Activated CD4-positive, alpha-beta T cell treated with anti-CD3 and anti-CD28 coated beads, Interleukin-10, Interleukin-2, amounts not matched to agents 100 ng/mL and 50 ng/mL, durations not matched to agents 16 hours and 8 hours (primary cell): ENCODE results near the gene RAPGEFL1.
"Not testable (repeated sequence)": the region's sequence is repeated elsewhere in the genome, so short reads cannot be mapped to it uniquely, and the experiment has no call there.

Experiments used
- DNase-seq: peaks from one replicate; pipeline ENCODE4 v3.0.0-alpha.2; 2020

Gene RAPGEFL1, protein sequence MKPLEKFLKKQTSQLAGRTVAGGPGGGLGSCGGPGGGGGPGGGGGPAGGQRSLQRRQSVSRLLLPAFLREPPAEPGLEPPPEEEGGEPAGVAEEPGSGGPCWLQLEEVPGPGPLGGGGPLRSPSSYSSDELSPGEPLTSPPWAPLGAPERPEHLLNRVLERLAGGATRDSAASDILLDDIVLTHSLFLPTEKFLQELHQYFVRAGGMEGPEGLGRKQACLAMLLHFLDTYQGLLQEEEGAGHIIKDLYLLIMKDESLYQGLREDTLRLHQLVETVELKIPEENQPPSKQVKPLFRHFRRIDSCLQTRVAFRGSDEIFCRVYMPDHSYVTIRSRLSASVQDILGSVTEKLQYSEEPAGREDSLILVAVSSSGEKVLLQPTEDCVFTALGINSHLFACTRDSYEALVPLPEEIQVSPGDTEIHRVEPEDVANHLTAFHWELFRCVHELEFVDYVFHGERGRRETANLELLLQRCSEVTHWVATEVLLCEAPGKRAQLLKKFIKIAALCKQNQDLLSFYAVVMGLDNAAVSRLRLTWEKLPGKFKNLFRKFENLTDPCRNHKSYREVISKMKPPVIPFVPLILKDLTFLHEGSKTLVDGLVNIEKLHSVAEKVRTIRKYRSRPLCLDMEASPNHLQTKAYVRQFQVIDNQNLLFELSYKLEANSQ

GRCh38 chr17:40177275-40177874 lies at the start of gene RAPGEFL1:
Gene RAPGEFL1, plus strand, starts transcription at chr17:40177470. Its CDS starts 392 bp downstream, at chr17:40177862.
- peak; percentile 84 for DNase-seq

DNA sequence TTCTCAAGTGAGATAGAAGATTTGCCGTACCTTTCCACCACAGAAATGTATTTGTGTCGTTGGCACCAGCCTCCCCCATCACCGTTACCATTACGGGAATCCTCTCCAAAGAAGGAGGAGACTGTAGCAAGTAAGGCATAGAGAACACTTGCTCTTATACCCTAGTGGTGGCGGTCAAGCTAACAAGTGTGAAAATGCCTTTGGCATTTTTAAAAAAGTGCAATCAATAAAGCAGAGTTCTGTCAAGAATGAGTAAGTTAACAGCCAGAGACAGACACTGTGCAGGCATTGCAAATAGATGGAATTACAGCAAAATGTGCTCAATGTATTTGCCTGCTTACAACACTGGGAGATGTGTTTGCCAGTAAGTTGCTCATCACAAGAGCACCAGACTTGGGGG lies 47.8 kb upstream of the RAPGEFL1 start:
- no peak for DNase-seq

- DNase-seq, result no peak
These were observed 46.8 kb upstream of the RAPGEFL1 start for GRCh38 chr17:40130352-40131042.

- no peak for DNase-seq
These were observed 43.1 kb upstream of the RAPGEFL1 start for GRCh38 chr17:40134184-40134583.

- no peak for DNase-seq
These were observed 41.5 kb upstream of the RAPGEFL1 start for GRCh38 chr17:40135817-40136216.

- no peak for DNase-seq
These were observed 37.7 kb upstream of the RAPGEFL1 start for GRCh38 chr17:40139566-40140058.

GRCh38 chr17:40143166-40143565 lies 34.1 kb upstream of the RAPGEFL1 start:
- not testable (repeated sequence) for DNase-seq

DNA sequence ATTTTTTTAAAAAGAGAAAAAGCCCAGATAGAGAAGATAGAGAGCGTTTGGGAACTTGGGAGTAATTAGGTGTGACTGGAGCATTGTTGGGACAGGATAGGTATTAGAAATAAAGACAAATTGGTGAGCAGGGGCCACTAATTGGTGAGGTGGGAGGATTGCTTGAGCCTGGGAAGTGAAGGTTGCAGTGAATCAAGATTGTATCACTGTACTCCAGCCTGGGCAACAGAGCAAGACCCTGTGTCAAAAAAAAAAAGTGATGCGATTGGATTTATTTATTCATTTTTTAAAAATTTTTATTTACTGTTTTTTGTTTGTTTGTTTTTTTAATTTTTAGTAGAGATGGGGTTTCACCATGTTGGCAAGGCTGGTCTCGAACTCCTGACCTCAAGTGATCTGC lies 31.8 kb upstream of the RAPGEFL1 start:
- no peak for DNase-seq

DNA sequence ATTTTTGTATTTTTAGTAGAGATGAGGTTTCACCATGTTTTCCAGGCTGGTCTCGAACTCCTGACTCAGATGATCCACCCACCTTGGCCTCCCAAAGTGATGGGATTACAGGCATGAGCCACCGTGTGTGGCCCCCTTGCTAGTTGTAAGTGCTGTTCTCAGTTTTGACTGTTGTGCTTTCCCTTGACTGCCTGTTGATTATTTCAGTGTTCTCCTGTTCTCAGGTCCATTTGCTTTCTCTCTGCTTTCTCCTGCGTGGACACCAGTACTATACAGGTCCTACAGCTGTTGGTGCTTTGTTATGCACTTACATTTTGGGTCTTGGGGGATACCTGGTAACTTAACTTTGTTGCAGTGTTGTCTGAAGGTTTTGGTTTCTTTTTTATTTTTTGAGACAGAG lies 28.7 kb upstream of the RAPGEFL1 start:
- no peak for DNase-seq

DNA sequence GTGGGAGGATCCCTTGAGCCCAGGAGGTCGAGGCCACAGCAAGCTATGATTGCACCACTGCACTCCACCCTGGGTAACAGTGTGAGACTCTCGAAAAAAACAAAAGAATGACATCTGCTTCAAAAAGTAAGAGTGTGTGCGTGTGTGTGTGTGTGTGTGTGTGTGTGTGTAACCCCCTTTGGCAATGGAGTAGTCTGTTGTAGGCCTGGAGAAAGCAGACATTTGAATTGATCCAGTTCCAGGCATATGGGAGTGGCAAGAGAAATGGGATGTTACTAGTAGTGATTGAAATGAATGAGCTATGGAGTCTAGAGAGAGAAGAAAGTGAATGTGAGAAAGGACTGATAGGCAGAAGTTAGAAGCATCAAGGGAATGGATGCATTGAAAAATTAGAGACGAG lies 27.0 kb upstream of the RAPGEFL1 start:
- DNase-seq, result no peak

- no peak for DNase-seq
These were observed 25.8 kb upstream of the RAPGEFL1 start for GRCh38 chr17:40151414-40151963.

DNA sequence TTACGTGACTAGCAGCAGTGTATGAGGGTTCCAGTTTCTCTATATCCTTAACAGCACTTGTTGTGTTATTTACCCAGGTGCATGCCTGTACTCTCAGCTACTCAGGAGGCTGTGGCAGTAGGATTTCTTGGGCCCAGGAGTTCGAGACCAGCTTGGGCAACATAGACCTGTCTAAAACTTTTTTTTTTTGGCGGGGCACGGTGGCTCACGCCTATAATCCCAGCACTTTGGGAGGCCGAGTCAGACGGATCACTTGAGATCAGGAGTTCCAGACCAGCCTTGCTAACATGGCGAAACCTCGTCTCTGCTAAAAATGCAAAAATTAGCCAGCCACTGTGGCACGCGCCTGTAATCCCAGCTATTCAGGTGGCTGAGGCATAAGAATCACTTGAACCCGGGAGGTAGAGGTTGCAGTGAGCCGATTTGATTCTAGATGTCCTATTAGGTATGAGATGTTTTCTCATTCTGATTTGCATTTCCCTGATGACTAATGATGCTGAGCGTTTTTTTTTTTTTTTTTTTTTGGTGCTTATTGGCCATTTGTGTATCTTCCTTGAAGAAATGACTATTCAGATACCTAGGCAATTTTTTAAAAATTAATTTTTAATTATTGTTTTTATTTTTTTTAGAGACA lies 23.6 kb upstream of the RAPGEFL1 start:
- peak; percentile 52 for DNase-seq

DNA sequence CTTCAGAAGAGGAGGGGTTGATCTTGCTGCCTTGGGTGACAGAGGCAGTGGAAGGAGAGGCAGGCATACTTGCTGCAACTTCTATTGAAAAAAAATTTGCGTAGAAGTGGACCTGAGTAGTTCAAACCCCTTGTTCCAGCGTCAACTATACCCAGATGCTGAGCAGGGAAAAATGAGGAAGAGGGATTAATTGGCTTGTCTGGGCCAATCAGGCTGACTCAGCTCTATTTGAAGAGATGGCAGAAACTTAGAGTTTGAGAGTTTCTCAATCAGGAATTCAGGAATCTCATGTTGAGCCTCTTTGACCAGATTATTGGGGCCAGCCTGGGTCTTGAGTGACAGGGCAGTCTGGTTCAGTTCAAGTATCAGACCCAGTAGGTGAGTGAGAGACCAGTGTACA lies 19.3 kb upstream of the RAPGEFL1 start:
- no peak for DNase-seq

DNA sequence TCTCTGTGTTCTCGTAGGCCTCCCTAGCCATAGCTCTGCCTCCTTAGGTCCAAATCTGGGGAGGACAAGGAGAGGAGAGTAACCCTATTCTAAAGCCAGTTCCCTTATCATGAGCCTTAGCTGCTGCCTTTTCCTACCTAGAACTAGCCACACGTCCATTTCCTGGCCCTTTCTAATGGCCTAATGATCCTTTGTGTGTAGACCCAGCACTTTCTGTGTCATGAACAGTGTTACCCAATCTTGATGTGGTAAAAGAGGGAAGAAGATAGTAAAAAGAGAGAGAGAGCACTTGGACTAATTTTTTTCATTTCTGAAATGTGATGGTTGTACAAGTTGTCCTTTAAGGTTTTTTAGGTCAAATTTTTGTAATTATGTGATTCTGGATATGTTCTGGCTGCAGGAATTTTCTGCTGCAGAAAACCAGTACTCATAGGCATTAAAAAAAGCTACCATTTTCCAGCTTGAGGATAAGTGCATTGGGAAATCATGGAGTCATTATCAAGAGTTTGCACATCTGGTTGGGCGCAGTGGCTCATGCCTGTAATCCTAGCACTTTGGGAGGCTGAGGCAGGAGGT lies 18.7 kb upstream of the RAPGEFL1 start:
- DNase-seq, result no peak

GRCh38 chr17:40159456-40159855 lies 17.8 kb upstream of the RAPGEFL1 start:
- DNase-seq, result no peak

GRCh38 chr17:40167685-40168261 lies 9.5 kb upstream of the RAPGEFL1 start:
- DNase-seq, result no peak

- DNase-seq, result peak; percentile 59
These were observed 8.9 kb upstream of the RAPGEFL1 start for GRCh38 chr17:40168262-40168832.

DNA sequence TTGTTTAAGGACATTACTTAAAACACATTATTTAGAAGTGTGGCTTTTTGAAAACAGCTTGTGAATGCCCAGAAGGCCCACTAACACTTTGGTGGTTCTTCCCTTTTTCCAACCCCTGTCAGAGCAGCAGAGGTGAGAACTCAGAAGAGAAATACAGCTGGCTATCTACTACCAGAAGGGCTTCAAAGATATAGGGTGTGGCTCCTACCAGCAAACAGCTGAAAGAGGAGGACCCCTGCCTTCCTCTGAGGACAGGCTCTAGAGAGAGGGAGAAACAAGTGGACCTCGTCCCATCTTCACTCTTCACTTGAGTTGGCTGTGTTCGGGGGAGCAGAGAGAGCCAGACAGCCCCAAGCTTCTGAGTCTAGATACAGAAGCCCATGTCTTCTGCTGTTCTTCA lies 6.9 kb upstream of the RAPGEFL1 start:
- no peak for DNase-seq

- DNase-seq, result no peak
These were observed 5.5 kb upstream of the RAPGEFL1 start for GRCh38 chr17:40171750-40172149.

GRCh38 chr17:40173091-40173777 lies 4.0 kb upstream of the RAPGEFL1 start:
- DNase-seq, result no peak

DNA sequence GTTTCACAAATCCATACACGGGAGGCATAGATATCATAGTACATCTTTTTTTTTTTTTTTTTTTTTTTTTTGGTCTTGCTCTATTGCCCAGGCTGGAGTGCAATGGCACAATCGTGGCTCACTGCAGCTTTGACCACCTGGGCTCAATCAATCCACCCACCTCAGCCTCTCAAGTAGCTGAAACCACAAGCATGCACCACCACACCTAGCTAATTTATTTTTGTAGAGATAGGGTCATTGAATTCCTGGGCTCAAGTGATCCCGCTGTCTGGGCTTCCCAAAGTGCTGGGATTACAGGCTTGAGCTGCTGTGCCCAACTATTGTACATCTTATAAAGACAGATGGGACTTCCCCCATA lies 3.5 kb upstream of the RAPGEFL1 start:
- DNase-seq, result no peak
